NCI-H1105 (cell line): ENCODE results near the gene GPRASP1.
A peak's percentile ranks its signal among the peaks of the same experiment; 100 is the strongest.
"Not testable (repeated sequence)": the region's sequence is repeated elsewhere in the genome, so short reads cannot be mapped to it uniquely, and the experiment has no call there.

Source experiments
- DNase-seq: peaks from one replicate; lab custom pipeline; 2025; lab: John Stamatoyannopoulos, UW

Gene GPRASP1

GRCh38 chrX:102651242-102652011, at the start of gene GPRASP1:
Gene GPRASP1, plus strand, starts transcription at chrX:102651483. Its CDS starts 2,431 bp downstream, at chrX:102653914.
- DNase-seq = peak; percentile 11

- no peak for DNase-seq
These were observed 47.0 kb upstream of the GPRASP1 start for GRCh38 chrX:102604327-102604726.

- DNase-seq = no peak
These were observed 45.2 kb upstream of the GPRASP1 start for GRCh38 chrX:102606115-102606514.

GRCh38 chrX:102610905-102611304, 40.4 kb upstream of the GPRASP1 start:
- DNase-seq = no peak

- DNase-seq = no peak
These were observed 27.2 kb upstream of the GPRASP1 start for GRCh38 chrX:102624105-102624504.

- no peak for DNase-seq
These were observed 23.6 kb upstream of the GPRASP1 start for GRCh38 chrX:102627640-102628039.

GRCh38 chrX:102637561-102637960, 13.7 kb upstream of the GPRASP1 start:
- no peak for DNase-seq

- DNase-seq = no peak
These were observed 411 bp upstream of the GPRASP1 start for GRCh38 chrX:102650903-102651241.

GRCh38 chrX:102652031-102652688, 877 bp downstream of the GPRASP1 start:
- peak; percentile 11 for DNase-seq

- no peak for DNase-seq
These were observed 3.4 kb downstream of the GPRASP1 start for GRCh38 chrX:102654696-102655095.

GRCh38 chrX:102658556-102658955, 7.3 kb downstream of the GPRASP1 start:
- no peak for DNase-seq

- DNase-seq = peak; percentile 42
These were observed 8.8 kb downstream of the GPRASP1 start for GRCh38 chrX:102659790-102660757.

- not testable (repeated sequence) for DNase-seq
These were observed 12.5 kb downstream of the GPRASP1 start for GRCh38 chrX:102663820-102664219.

- not testable (repeated sequence) for DNase-seq
These were observed 15.8 kb downstream of the GPRASP1 start for GRCh38 chrX:102667034-102667433.

- DNase-seq = no peak
These were observed 18.2 kb downstream of the GPRASP1 start for GRCh38 chrX:102669526-102669925.

- no peak for DNase-seq
These were observed 21.6 kb downstream of the GPRASP1 start for GRCh38 chrX:102672856-102673255.

GRCh38 chrX:102677479-102677878, 26.2 kb downstream of the GPRASP1 start:
- DNase-seq = not testable (repeated sequence)

GRCh38 chrX:102684772-102685520, 33.7 kb downstream of the GPRASP1 start:
- peak; percentile 2 for DNase-seq

- DNase-seq = no peak
These were observed 43.5 kb downstream of the GPRASP1 start for GRCh38 chrX:102694749-102695148.

GRCh38 chrX:102696306-102696705, 45.0 kb downstream of the GPRASP1 start:
- no peak for DNase-seq

GRCh38 chrX:102697494-102697893, 46.2 kb downstream of the GPRASP1 start:
- no peak for DNase-seq
